ENCODE measurements around the gene MUC5AC.

Gene MUC5AC

DNA sequence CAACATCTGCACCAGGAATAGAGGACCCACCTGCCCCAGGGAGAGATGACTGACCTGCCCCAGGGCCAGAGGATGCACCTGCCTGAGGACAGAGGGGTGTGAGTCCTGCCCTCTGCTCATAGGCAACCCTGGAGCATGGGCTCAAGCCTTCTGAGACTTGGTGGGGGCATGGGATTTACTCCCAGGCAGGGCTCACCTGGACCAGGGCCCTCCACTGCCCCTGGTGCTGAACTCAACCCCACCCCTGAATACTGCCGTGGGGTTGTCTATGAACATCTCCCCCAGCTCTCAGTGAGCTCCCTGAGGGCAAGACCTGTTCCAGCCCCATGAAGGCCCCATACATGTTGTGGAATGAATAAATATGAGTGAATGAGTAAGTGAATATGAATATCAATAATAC, 33.8 kb upstream of the MUC5AC start:
- Histone ChIP-seq H3K27me3 (ENCODE audit: control insufficient read depth in 1 of 2, insufficient read depth in 2 of 2, low read length in 2 of 2) (peaks cover 4 to 7% of the 10 kb centered on the region in 2 donors), H3K9ac (ENCODE audit: low read length in 2 of 2) (no peak overlapping the region), H3K36me3 (ENCODE audit: control insufficient read depth in 2 of 2, insufficient read depth in 2 of 2, low read length in 2 of 2) (no peaks in the 10 kb centered on the region), H3K9me3 (ENCODE audit: control insufficient read depth in 2 of 2, low read length in 2 of 2) (no peaks in the 10 kb centered on the region), H3K4me3 (ENCODE audit: low read length in 2 of 2) (no peak overlapping the region), H3K4me1 (ENCODE audit: control insufficient read depth, insufficient read depth, low read length) (no peaks in the 10 kb centered on the region), H3K27ac (ENCODE audit: low read length) (no peak overlapping the region)

DNA sequence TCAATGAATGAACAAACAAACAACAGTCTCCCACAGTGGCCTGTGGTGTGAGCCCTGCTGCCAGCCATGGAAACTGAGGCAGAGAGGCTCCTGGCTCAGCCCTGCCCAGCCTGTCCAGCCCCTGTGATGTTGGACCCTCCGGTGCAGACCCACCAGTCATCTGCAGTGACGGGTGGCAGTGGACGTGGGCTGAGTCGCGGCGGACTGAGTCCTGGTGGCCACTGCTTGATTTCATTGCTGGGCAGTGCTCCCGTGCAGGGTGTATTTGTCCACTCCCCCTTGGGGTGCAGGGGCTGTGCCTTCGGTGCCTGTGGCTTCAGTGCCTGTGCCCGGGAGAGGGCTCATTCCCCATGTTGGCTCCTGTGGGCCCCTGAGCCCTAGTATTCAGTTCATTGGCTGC, 31.9 kb upstream of the MUC5AC start:
- Histone ChIP-seq H3K4me1 (ENCODE audit: control insufficient read depth, insufficient read depth, low read length) (no peaks in the 10 kb centered on the region), H3K27me3 (ENCODE audit: control insufficient read depth in 1 of 2, insufficient read depth in 2 of 2, low read length in 2 of 2) (peaks cover 4 to 7% of the 10 kb centered on the region in 2 donors)

DNA sequence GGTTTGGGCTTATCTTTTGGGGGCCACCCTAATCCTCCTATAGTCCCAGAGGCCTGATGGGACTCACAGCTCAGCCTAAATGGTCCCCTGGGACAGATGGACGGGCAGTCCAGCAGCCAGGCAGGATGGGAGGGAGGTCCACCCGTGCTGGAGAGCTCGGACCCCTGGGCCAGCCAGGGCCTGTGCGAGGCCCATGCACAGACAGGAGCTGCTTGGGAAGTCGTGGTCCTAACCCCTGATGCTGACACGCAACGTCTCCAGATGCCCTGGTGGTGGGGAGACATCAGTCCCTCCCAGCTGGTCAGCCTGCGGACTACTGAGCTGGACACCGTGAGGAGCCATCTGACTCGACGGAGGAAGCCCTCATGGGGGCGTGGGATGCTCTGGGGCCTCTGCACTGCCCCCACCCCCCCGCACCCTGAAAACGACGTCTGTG, 31.2 kb upstream of the MUC5AC start:
- Histone ChIP-seq H3K9me3 (ENCODE audit: control insufficient read depth in 2 of 2, low read length in 2 of 2) (no peaks in the 10 kb centered on the region), H3K9ac (ENCODE audit: low read length in 2 of 2) (no peak overlapping the region), H3K27me3 (ENCODE audit: control insufficient read depth in 1 of 2, insufficient read depth in 2 of 2, low read length in 2 of 2) (peaks cover 4 to 7% of the 10 kb centered on the region in 2 donors), H3K4me1 (ENCODE audit: control insufficient read depth, insufficient read depth, low read length) (no peaks in the 10 kb centered on the region), H3K36me3 (ENCODE audit: control insufficient read depth in 2 of 2, insufficient read depth in 2 of 2, low read length in 2 of 2) (no peaks in the 10 kb centered on the region), H3K27ac (ENCODE audit: low read length) (no peak overlapping the region), H3K4me3 (ENCODE audit: low read length in 2 of 2) (no peak overlapping the region)

More for the DNA sequence above, 31.9 kb upstream of the MUC5AC start:
- Histone ChIP-seq H3K9ac (ENCODE audit: low read length in 2 of 2) (no peak overlapping the region), H3K4me3 (ENCODE audit: low read length in 2 of 2) (no peak overlapping the region), H3K9me3 (ENCODE audit: control insufficient read depth in 2 of 2, low read length in 2 of 2) (no peaks in the 10 kb centered on the region), H3K27ac (ENCODE audit: low read length) (no peak overlapping the region), H3K36me3 (ENCODE audit: control insufficient read depth in 2 of 2, insufficient read depth in 2 of 2, low read length in 2 of 2) (no peaks in the 10 kb centered on the region)

DNA sequence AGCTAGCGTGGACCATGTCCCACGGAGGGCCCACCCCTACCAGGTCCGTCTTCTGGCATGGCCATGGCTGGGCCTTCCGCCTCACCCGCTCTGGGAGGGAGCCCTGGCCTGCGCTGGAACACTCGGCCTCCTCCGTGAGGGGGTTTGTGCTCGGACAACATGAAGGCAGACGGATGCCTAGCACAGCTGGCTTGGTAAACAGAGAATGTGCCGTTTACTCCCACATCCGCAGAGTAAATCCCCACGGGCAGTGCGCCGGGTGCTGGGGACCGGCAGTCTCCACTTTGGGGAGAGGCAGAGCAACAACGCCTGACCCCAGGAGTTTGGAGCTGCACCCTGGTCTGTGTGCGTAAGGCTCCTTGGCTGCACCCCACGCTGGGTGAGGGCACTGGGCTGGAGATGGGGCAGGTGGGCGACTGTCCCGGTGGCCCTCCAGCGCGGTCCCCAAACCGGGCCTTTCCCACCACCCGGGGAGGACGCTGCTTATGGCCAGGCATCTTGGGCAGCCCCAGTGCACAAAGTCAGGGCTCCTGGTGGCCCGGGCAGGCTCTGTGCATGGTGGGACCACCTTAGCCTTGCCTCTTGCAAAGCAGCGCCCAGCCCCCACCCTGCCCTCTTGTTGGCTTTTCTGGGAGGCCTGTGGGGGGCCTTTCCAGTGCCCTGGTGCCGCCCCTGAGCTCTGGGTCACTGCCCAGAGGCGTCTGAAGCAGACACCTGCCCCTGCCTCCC, 30.7 kb upstream of the MUC5AC start:
- Histone ChIP-seq H3K4me1 (ENCODE audit: control insufficient read depth, insufficient read depth, low read length) (no peaks in the 10 kb centered on the region), H3K27ac (ENCODE audit: low read length) (no peak overlapping the region), H3K36me3 (ENCODE audit: control insufficient read depth in 2 of 2, insufficient read depth in 2 of 2, low read length in 2 of 2) (no peaks in the 10 kb centered on the region), H3K9ac (ENCODE audit: low read length in 2 of 2) (no peak overlapping the region), H3K9me3 (ENCODE audit: control insufficient read depth in 2 of 2, low read length in 2 of 2) (no peaks in the 10 kb centered on the region), H3K4me3 (ENCODE audit: low read length in 2 of 2) (no peak overlapping the region), H3K27me3 (ENCODE audit: control insufficient read depth in 1 of 2, insufficient read depth in 2 of 2, low read length in 2 of 2) (peaks cover 4 to 7% of the 10 kb centered on the region in 2 donors)

DNA sequence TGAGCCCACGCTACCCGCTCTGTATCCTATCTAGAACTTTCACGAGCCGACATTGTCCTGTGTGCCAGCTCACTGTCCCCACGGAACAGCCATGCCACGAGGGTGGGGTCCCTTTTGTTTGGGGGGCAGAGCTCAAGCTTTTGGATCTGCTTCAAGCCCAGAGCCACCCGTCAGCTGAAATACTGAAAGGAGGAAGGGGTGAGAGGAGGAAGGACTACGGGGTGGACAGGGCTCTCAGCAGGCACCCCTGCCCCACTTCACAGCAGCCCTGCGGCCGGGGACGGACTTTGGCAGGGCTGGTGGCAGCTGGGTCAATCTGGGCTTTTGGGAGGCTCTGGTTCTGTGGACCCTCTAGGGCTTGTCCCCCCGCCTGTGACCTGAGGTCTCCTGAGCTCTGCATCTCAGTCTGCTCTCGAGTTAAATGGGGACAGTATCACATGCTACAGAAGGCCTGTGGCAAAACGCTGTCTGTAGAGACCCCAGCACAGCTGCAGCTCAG, 30.0 kb upstream of the MUC5AC start:
- H3K9me3 ChIP-seq (ENCODE audit: control insufficient read depth in 2 of 2, low read length in 2 of 2), result no peaks in the 10 kb centered on the region
- H3K27me3 ChIP-seq (ENCODE audit: control insufficient read depth in 1 of 2, insufficient read depth in 2 of 2, low read length in 2 of 2), result peaks cover 4 to 7% of the 10 kb centered on the region in 2 donors
- no peaks in the 10 kb centered on the region for H3K36me3 ChIP-seq (ENCODE audit: control insufficient read depth in 2 of 2, insufficient read depth in 2 of 2, low read length in 2 of 2)
- H3K9ac ChIP-seq (ENCODE audit: low read length in 2 of 2), result no peak overlapping the region
- no peaks in the 10 kb centered on the region for H3K4me1 ChIP-seq (ENCODE audit: control insufficient read depth, insufficient read depth, low read length)
- H3K27ac ChIP-seq (ENCODE audit: low read length), result no peak overlapping the region
- no peak overlapping the region for H3K4me3 ChIP-seq (ENCODE audit: low read length in 2 of 2)

DNA sequence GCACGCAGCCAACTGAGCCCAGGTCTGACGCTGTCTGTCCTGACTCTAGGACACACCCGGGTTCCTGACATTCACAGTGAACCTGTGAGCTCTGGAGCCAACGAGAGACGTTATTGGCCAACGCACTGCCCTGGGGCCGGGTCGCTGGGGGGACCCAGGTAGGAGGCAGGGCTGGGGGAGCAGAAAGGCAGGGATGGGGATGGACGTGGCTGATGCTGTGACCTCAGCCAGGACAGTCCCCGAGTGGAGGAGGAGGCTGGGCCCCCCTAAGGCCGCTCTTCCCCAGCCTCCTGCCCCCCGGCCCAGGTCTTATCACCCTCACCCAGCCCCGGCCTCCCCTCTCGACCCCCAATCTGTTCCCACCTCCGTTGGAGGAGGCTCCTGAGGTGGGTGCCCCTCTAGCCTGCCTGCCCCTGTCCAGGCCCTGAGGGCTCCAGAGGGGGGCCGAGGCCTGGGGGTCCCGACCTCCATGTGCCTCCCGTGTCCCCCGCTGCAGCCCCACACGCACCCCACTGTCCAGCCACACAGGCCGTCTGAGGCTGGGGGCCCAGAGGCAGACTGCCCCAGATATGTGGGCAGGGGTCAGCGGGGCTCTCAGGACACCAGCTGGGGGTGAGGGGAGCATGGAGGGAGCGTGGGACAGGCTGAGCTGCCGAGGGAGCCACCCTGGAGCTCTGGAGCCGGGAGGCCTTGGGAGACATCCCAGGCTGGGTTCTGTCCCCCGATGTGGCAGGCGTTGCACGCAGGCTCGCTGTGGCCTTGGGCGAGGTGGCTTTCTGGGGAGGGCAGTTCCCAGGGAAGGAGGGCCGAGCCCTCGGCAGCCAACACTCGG, 29.2 kb upstream of the MUC5AC start:
- Histone ChIP-seq H3K27ac (ENCODE audit: low read length) (no peak overlapping the region), H3K9ac (ENCODE audit: low read length in 2 of 2) (no peak overlapping the region), H3K9me3 (ENCODE audit: control insufficient read depth in 2 of 2, low read length in 2 of 2) (peaks cover 0 to 3% of the 10 kb centered on the region in 2 donors), H3K4me3 (ENCODE audit: low read length in 2 of 2) (no peak overlapping the region), H3K27me3 (ENCODE audit: control insufficient read depth in 1 of 2, insufficient read depth in 2 of 2, low read length in 2 of 2) (peaks cover 4 to 7% of the 10 kb centered on the region in 2 donors), H3K36me3 (ENCODE audit: control insufficient read depth in 2 of 2, insufficient read depth in 2 of 2, low read length in 2 of 2) (no peaks in the 10 kb centered on the region), H3K4me1 (ENCODE audit: control insufficient read depth, insufficient read depth, low read length) (no peaks in the 10 kb centered on the region)

DNA sequence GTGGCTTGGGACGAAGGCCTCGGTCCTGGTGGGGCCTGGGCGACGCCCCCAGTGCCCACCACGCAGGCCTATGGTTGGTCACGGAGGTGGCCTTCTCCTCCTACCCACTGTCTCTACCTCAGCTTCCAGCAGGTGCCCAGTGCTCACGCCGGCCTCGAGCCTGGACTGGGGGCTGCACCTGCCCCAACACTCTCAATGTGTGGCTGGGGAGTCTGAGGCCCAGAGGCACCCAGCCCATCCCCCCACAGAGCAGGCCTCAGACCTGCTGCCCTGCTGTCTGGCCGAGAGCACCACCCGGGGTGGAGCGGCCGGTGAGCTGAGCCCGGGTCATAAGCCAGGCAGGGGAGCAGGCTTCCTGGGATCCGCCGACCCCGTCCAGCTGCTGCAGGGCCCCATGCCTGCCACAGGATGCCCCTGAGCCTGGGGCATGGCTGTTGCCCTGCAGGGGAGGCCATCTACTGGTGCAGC, 28.6 kb upstream of the MUC5AC start:
- Histone ChIP-seq H3K9me3 (ENCODE audit: control insufficient read depth in 2 of 2, low read length in 2 of 2) (peaks cover 0 to 3% of the 10 kb centered on the region in 2 donors), H3K9ac (ENCODE audit: low read length in 2 of 2) (no peak overlapping the region), H3K36me3 (ENCODE audit: control insufficient read depth in 2 of 2, insufficient read depth in 2 of 2, low read length in 2 of 2) (no peaks in the 10 kb centered on the region), H3K27me3 (ENCODE audit: control insufficient read depth in 1 of 2, insufficient read depth in 2 of 2, low read length in 2 of 2) (peaks cover 4% of the 10 kb centered on the region in 2 donors), H3K27ac (ENCODE audit: low read length) (no peak overlapping the region), H3K4me3 (ENCODE audit: low read length in 2 of 2) (no peak overlapping the region), H3K4me1 (ENCODE audit: control insufficient read depth, insufficient read depth, low read length) (no peaks in the 10 kb centered on the region)

DNA sequence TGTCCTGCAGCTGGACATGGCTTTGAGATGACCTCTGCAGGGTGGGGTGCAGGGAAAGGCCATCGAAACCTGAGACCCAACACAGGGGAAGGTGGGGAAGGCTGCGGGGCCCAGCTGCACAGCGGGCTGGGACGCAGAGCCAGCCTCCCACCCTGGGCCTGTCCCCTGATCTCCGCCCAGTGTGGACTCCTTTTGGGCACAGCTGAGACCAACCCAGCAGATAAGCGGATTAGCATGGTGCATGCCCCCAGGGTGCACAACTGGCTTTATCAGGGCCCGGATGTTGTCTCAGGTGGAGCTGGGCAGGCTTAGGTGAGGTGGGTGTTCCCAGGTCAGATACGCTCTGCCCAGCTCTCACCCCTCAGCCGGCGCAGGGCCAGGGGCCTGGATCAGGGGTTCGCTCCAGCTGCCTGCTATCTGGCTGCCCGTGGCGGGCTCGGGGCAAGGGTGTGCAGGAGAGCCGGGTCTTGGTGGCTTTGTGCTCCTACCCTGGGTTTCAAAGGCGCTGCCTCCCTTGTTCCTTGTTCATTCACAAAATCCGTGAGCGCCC, 28.1 kb upstream of the MUC5AC start:
- Histone ChIP-seq H3K36me3 (ENCODE audit: control insufficient read depth in 2 of 2, insufficient read depth in 2 of 2, low read length in 2 of 2) (no peaks in the 10 kb centered on the region), H3K27me3 (ENCODE audit: control insufficient read depth in 1 of 2, insufficient read depth in 2 of 2, low read length in 2 of 2) (peaks cover 3 to 4% of the 10 kb centered on the region in 2 donors), H3K4me1 (ENCODE audit: control insufficient read depth, insufficient read depth, low read length) (no peaks in the 10 kb centered on the region), H3K9me3 (ENCODE audit: control insufficient read depth in 2 of 2, low read length in 2 of 2) (peaks cover 2 to 3% of the 10 kb centered on the region in 2 donors), H3K9ac (ENCODE audit: low read length in 2 of 2) (no peak overlapping the region), H3K4me3 (ENCODE audit: low read length in 2 of 2) (no peak overlapping the region), H3K27ac (ENCODE audit: low read length) (no peak overlapping the region)

DNA sequence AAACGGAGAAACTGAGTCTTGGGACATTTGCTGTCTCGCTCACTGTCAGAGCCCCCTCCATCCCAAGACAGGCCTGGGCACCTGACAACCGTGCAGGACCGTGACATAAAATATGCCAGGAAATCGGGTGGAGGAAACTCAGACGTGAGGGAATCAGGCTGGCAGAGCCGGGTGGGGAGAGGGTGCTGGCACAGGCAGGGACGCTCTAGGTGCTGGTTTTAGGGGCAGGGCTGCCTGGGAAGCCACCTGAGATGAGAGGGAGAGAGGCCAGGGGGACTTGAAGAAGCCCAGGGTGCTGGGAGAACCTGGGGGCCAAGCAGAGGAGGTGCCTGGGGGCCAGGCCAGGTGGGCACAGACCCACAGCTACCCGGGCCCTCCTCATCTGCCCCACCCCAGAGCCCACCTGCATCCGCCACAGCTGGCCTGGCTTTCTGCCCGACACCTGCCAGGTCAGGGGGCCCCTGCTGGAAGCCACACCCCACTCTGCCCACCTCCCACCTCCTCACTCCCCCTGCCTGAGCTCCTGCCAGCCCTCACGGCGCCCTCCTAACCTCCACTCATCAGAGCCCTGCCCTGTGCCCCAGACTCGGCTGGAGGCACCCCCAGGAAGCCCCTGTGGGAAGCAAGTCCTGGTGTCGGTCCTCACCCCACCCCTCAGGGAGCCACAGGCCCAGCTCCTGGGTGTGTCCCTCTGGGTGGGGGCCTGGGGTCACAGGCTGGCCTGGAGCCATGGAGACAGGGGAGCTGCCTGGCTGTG, 27.3 kb upstream of the MUC5AC start:
- peaks cover 3 to 9% of the 10 kb centered on the region in 2 donors for H3K9me3 ChIP-seq (ENCODE audit: control insufficient read depth in 2 of 2, low read length in 2 of 2)
- H3K9ac ChIP-seq (ENCODE audit: low read length in 2 of 2), result no peak overlapping the region
- H3K4me3 ChIP-seq (ENCODE audit: low read length in 2 of 2), result no peak overlapping the region
- no peaks in the 10 kb centered on the region for H3K36me3 ChIP-seq (ENCODE audit: control insufficient read depth in 2 of 2, insufficient read depth in 2 of 2, low read length in 2 of 2)
- peaks cover 3 to 4% of the 10 kb centered on the region in 2 donors for H3K27me3 ChIP-seq (ENCODE audit: control insufficient read depth in 1 of 2, insufficient read depth in 2 of 2, low read length in 2 of 2)
- no peaks in the 10 kb centered on the region for H3K4me1 ChIP-seq (ENCODE audit: control insufficient read depth, insufficient read depth, low read length)
- H3K27ac ChIP-seq (ENCODE audit: low read length), result no peak overlapping the region

All from stomach smooth muscle (tissue), 2 donors.